B cell (primary cell): ENCODE measurements around the gene KLRC3.

Source experiments
- EZH2 ChIP-seq: IDR thresholded peaks from 2 replicates; pipeline ENCODE4 v1.6.1; 2012; ENCODE audit warnings: borderline replicate concordance, low read depth, mild to moderate bottlenecking, moderate library complexity, low read length; ENCODE audit not compliant: insufficient read depth, poor library complexity, severe bottlenecking
- TF ChIP-seq, protein P1 (sequence below): fragments of 200-600 bp; IDR thresholded peaks from one replicate; pipeline ENCODE4 v1.8.0; 2022; ENCODE audit warnings: antibody characterized with exemption, mild to moderate bottlenecking

DNA sequence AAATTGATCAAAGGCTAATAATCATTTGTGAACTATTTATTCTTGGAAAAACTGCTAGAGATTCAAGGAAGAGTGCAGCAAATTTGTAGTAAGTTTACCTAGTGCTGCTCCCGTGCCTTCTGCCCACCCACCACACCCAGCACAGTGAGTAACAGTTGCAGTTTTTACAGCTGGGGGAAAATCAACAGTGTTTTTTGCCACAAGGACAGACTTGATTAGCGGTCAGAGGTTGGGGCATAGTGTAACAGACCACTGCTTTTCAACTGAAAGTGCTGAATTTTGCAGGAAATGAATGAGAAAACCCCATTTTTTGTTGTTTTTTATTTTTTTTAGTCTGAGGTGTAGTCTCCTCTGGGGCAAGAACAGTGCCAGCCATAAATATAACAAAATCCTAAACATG, 23.1 kb downstream of the KLRC3 start:
- TF ChIP-seq, protein P1, sequence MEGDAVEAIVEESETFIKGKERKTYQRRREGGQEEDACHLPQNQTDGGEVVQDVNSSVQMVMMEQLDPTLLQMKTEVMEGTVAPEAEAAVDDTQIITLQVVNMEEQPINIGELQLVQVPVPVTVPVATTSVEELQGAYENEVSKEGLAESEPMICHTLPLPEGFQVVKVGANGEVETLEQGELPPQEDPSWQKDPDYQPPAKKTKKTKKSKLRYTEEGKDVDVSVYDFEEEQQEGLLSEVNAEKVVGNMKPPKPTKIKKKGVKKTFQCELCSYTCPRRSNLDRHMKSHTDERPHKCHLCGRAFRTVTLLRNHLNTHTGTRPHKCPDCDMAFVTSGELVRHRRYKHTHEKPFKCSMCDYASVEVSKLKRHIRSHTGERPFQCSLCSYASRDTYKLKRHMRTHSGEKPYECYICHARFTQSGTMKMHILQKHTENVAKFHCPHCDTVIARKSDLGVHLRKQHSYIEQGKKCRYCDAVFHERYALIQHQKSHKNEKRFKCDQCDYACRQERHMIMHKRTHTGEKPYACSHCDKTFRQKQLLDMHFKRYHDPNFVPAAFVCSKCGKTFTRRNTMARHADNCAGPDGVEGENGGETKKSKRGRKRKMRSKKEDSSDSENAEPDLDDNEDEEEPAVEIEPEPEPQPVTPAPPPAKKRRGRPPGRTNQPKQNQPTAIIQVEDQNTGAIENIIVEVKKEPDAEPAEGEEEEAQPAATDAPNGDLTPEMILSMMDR = no peak
- TF ChIP-seq EZH2 = no peak
